Nephron progenitor cell (in vitro differentiated cells): ENCODE results near the gene COL25A1.
"Not testable (repeated sequence)": the region's sequence is repeated elsewhere in the genome, so short reads cannot be mapped to it uniquely, and the experiment has no call there.

Source experiments
- DNase-seq: peaks from one replicate; pipeline ENCODE4 v3.0.0; 2021
- H3K27ac Mint-ChIP-seq: 2 replicates; pipeline ENCODE4 v1.8.0; 2021; ENCODE audit warnings: mild to moderate bottlenecking, moderate library complexity, mixed read lengths
- H3K27me3 Mint-ChIP-seq: 2 replicates; pipeline ENCODE4 v1.8.0; 2021; ENCODE audit warnings: mild to moderate bottlenecking, low read depth, mixed read lengths; ENCODE audit not compliant: poor library complexity
- H3K36me3 Mint-ChIP-seq: 2 replicates; pipeline ENCODE4 v1.8.0; 2021; ENCODE audit warnings: low read depth, mixed read lengths
- H3K4me1 Mint-ChIP-seq: 2 replicates; pipeline ENCODE4 v1.8.0; 2021; ENCODE audit warnings: mixed read lengths
- H3K4me3 Mint-ChIP-seq: 2 replicates; pipeline ENCODE4 v1.8.0; 2021; ENCODE audit warnings: mild to moderate bottlenecking, moderate library complexity, mixed read lengths
- H3K9me3 Mint-ChIP-seq: 2 replicates; pipeline ENCODE4 v1.8.0; 2021; ENCODE audit warnings: mild to moderate bottlenecking, moderate library complexity, mixed read lengths
- CTCF ChIP-seq: fragments of 200-600 bp; sonication (generic); IDR thresholded peaks from 2 replicates; pipeline ENCODE4 v1.5.0; 2021; ENCODE audit warnings: antibody characterized with exemption

Gene COL25A1

GRCh38 chr4:109083911-109084310 is 218.5 kb downstream of the COL25A1 start:
- no peaks in the 10 kb centered on the region for H3K9me3 Mint-ChIP-seq
- no peak for DNase-seq
- H3K4me1 Mint-ChIP-seq = no peaks in the 10 kb centered on the region
- H3K27ac Mint-ChIP-seq = no peak overlapping the region
- no peak overlapping the region for H3K4me3 Mint-ChIP-seq
- peaks cover 7% of the 10 kb centered on the region for H3K27me3 Mint-ChIP-seq
- H3K36me3 Mint-ChIP-seq = no peaks in the 10 kb centered on the region
- TF ChIP-seq CTCF = no peak

GRCh38 chr4:109079731-109080130 is 222.7 kb downstream of the COL25A1 start:
- no peak for DNase-seq

GRCh38 chr4:109079201-109079600 is 223.3 kb downstream of the COL25A1 start:
- Mint-ChIP-seq H3K4me1 (no peaks in the 10 kb centered on the region), H3K4me3 (no peak overlapping the region), H3K9me3 (peaks cover 8% of the 10 kb centered on the region), H3K36me3 (no peaks in the 10 kb centered on the region), H3K27me3 (peaks cover 5% of the 10 kb centered on the region), H3K27ac (no peak overlapping the region)
- no peak for DNase-seq
- no peak for TF ChIP-seq CTCF

More at GRCh38 chr4:109079731-109080130, 222.7 kb downstream of the COL25A1 start:
- H3K27me3 Mint-ChIP-seq = peaks cover 5% of the 10 kb centered on the region
- no peak for TF ChIP-seq CTCF
- H3K9me3 Mint-ChIP-seq = peaks cover 3% of the 10 kb centered on the region
- H3K36me3 Mint-ChIP-seq = no peaks in the 10 kb centered on the region
- no peaks in the 10 kb centered on the region for H3K4me1 Mint-ChIP-seq
- H3K4me3 Mint-ChIP-seq = no peak overlapping the region
- H3K27ac Mint-ChIP-seq = no peak overlapping the region

GRCh38 chr4:109078724-109079123 is 223.7 kb downstream of the COL25A1 start:
- H3K4me3 Mint-ChIP-seq = no peak overlapping the region
- H3K27ac Mint-ChIP-seq = no peak overlapping the region
- H3K4me1 Mint-ChIP-seq = no peaks in the 10 kb centered on the region
- no peaks in the 10 kb centered on the region for H3K36me3 Mint-ChIP-seq
- TF ChIP-seq CTCF = no peak
- no peak for DNase-seq
- H3K27me3 Mint-ChIP-seq = peaks cover 5% of the 10 kb centered on the region
- peaks cover 12% of the 10 kb centered on the region for H3K9me3 Mint-ChIP-seq

- Mint-ChIP-seq H3K36me3 (no peaks in the 10 kb centered on the region), H3K9me3 (peaks cover 25% of the 10 kb centered on the region), H3K4me1 (no peaks in the 10 kb centered on the region), H3K4me3 (no peak overlapping the region), H3K27ac (no peak overlapping the region), H3K27me3 (peaks cover 5% of the 10 kb centered on the region)
- no peak for TF ChIP-seq CTCF
- DNase-seq = no peak
Measured at GRCh38 chr4:109077505-109077904, 225.0 kb downstream of the COL25A1 start.

- not testable (repeated sequence) for H3K27ac Mint-ChIP-seq
Measured at GRCh38 chr4:109076709-109077108, 225.7 kb downstream of the COL25A1 start.

More at GRCh38 chr4:109076709-109077108, 225.7 kb downstream of the COL25A1 start:
- peaks cover 25% of the 10 kb centered on the region for H3K9me3 Mint-ChIP-seq
- H3K4me1 Mint-ChIP-seq, DNase-seq, H3K4me3 Mint-ChIP-seq, H3K36me3 Mint-ChIP-seq, H3K27me3 Mint-ChIP-seq: not testable (repeated sequence)
